ENCODE measurements around the gene CHST11. TPM values are rescaled to one million over a fixed set of nuclear protein-coding genes. Genes with fewer than 3 reads are reported as not detected.
A peak's percentile ranks its signal among the peaks of the same experiment; 100 is the strongest.

The CHST11 gene
- total RNA-seq, 1 donor from 2014 or later: 44.3 TPM

DNA sequence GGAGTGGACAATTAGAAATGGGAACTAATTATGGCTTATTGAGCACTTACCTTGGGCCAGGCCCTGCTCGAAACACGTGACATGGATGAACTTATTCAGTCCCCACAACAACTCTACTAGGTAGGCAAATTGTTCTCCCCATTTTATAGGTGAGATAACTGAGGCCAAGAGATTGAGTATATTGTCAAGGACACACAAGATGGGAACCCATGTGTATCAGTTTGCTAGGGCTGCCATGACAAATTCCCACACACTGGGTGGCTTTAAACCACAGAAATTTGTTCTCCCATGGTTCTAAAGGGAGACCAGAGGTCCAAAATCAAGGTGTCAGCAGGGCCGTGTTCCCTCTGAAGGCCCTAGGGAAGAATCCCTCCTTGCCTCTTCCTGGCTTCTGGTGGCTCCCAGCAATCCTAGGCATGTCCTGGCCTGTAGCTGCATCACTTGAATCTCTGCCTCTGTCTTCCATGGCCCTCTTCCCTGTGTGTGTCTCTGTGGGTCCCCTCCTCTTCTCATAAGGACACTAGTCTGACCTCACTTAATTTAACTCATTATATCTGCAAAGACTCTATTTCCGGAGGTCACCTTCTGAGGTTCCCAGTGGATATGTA is 128.8 kb downstream of the CHST11 start:
- TF ChIP-seq, protein P1, sequence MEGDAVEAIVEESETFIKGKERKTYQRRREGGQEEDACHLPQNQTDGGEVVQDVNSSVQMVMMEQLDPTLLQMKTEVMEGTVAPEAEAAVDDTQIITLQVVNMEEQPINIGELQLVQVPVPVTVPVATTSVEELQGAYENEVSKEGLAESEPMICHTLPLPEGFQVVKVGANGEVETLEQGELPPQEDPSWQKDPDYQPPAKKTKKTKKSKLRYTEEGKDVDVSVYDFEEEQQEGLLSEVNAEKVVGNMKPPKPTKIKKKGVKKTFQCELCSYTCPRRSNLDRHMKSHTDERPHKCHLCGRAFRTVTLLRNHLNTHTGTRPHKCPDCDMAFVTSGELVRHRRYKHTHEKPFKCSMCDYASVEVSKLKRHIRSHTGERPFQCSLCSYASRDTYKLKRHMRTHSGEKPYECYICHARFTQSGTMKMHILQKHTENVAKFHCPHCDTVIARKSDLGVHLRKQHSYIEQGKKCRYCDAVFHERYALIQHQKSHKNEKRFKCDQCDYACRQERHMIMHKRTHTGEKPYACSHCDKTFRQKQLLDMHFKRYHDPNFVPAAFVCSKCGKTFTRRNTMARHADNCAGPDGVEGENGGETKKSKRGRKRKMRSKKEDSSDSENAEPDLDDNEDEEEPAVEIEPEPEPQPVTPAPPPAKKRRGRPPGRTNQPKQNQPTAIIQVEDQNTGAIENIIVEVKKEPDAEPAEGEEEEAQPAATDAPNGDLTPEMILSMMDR (conservative IDR thresholded peaks at IDR 0.05; ENCODE audit: low read depth, low read length): no peak
- DNase-seq (ENCODE audit: low read depth): no peak

DNA sequence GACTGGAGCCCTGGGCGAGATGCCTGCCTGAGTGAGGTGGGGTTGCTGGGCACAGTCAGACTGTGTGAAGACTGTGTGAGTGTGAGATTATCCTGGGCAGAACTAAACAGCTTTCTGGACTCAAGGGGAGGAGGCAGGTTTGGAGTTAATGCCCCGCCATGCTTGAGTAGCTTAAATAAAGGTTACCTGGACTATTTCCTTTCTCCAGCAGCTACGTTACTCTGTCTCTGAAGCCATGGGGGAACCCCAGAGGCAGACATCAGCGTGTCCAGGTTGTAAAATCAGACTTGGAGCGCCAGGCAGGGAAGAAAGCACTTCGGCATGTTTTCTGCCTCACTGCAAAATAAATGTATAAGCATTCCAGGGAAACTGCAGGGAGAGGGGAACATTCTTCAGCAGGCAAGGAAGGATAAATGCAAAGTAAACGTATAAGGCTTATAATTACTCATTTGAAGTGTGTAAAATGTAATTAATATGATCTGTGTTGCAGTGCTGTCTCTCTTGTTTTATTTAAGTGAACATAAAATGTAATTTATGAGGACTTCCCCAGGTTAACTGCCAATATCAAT is 129.7 kb downstream of the CHST11 start:
- H3K4me3 ChIP-seq (ENCODE audit: low read depth, low read length): peak overlapping the region; percentile 11
- TF ChIP-seq, protein P1 (conservative IDR thresholded peaks at IDR 0.05; ENCODE audit: low read depth, low read length): no peak
- no peak for DNase-seq (ENCODE audit: low read depth)

More for the DNA sequence above, 128.8 kb downstream of the CHST11 start:
- H3K4me3 ChIP-seq (ENCODE audit: low read depth, low read length): no peak overlapping the region

DNA sequence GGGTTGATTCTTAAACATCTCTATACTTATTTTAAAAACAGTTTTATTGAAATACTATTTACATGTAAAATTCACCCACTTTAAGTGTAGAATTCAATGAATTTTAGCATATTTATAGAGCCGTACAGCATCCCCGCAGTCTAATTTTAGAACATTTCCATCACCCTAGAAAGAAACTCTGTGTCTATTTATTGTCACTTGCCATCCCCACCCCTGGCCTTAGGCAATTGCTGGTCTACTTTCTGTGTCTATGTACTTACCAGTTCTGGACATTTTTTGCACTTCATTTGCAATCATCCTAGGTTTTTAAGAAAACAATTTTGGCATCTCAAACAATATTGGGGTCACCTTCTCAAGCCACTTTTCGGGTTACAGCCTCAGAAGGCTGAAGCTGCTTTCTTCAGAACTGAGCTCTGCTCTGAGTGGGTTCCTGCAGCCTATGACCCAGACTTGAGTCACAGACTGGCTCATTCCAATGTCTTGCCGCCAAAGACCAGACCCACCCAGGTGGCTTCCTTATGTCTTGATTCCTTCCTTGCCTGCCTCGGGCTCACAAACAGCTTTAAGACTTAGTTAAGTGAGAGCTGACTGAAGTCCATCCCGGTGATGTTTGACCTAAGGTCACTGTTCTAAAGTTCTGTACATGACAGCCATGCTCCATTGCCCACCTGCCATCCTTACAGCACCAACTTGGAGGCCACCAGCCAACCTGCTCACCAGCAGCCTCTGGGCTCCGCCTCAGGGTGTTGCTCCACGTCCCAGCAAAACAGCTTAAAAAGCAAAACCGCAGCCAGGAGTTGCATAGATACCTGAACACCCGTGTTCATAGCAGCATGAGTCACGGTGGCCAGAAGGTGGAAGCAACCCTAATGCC is 131.5 kb downstream of the CHST11 start:
- TF ChIP-seq, protein P1 (conservative IDR thresholded peaks at IDR 0.05; ENCODE audit: low read depth, low read length): peak; percentile 3
- DNase-seq (ENCODE audit: low read depth): peak; percentile 79
- no peak overlapping the region for H3K4me3 ChIP-seq (ENCODE audit: low read depth, low read length)

DNA sequence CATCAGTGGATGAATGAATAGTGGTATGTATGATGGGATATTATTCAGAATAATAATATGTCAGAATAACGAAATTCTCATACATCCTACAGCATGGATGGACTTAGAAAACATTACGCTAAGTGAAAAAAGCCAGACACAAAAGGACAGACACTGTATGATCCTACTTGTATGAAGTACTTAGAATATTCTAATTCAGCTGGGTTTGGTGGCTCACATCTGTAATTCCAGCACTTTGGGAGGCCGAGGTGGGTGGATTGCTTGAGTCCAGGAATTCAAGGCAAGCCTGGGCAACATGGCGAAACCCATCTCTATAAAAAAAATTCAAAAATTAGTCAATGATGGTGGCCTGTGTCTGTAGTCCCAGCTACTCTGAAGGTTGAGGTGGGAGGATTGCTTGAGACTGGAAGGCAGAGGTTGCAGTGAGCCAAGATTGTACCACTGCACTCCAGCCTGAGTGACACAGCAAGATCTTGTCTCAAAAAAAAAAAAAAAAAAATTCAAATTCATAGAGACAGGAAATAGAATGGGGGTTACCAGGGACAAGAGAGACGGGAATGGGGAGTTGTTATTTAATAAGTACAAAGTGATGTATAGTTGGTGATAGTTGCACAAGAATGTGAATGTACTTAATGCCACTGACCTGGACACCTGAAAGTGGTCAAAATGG is 132.3 kb downstream of the CHST11 start:
- no peak overlapping the region for H3K4me3 ChIP-seq (ENCODE audit: low read depth, low read length)
- TF ChIP-seq, protein P1 (conservative IDR thresholded peaks at IDR 0.05; ENCODE audit: low read depth, low read length): no peak

DNA sequence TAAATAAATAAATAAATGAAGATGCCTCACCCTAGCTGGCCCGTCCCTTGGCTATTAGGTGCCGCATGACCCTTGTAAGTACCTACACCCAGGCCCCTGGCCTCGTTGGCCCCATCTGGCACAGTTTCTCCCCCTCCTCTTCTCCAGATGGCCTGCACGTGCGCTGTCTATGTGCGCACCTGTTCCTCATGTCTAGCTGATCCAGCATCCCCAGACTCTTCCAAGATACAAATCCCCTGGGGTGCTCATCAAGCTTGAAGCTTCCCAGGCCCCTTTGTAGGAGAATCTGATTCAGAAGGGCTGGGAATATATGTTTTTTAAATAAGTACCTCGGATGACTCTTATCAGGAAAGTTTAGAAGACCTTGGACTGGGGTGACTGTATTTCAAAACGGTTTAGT is 133.3 kb downstream of the CHST11 start:
- no peak for DNase-seq (ENCODE audit: low read depth)
- H3K4me3 ChIP-seq (ENCODE audit: low read depth, low read length): no peak overlapping the region
- TF ChIP-seq, protein P1 (conservative IDR thresholded peaks at IDR 0.05; ENCODE audit: low read depth, low read length): no peak

More for the DNA sequence above, 132.3 kb downstream of the CHST11 start:
- DNase-seq (ENCODE audit: low read depth): no peak

DNA sequence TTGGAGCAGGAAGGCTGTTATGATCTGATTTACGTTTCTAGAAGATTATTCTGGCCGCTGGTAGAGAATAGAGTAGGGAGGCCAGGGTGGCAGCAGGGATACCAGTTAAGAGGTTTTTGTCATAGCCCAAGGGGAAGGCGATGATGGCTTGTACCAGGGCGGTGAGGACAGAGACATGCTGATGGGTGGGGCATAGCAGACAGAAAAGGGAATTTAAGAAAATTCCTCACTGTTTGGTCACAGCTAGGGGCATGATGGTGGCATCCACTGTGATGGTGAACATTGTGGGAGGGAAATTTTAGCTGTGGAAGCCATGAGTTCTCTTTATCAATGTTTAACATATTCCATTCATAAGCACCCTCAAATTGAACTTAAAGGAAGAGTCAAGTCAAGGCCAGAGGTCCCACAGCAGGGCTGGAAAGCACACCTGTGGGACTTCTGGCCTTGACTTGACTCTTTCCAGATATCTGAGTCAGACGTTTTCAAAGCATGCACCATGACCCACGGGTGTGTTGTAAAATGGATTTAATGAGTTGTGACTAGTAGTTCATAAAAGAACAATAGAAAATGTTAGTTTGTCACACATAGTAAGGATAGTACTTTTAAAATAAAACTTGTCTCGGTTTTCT is 134.6 kb downstream of the CHST11 start:
- H3K4me3 ChIP-seq (ENCODE audit: low read depth, low read length): no peak overlapping the region
- TF ChIP-seq, protein P1 (conservative IDR thresholded peaks at IDR 0.05; ENCODE audit: low read depth, low read length): no peak
- no peak for DNase-seq (ENCODE audit: low read depth)
